Measurements from ENCODE around the gene MADCAM1.

DNA sequence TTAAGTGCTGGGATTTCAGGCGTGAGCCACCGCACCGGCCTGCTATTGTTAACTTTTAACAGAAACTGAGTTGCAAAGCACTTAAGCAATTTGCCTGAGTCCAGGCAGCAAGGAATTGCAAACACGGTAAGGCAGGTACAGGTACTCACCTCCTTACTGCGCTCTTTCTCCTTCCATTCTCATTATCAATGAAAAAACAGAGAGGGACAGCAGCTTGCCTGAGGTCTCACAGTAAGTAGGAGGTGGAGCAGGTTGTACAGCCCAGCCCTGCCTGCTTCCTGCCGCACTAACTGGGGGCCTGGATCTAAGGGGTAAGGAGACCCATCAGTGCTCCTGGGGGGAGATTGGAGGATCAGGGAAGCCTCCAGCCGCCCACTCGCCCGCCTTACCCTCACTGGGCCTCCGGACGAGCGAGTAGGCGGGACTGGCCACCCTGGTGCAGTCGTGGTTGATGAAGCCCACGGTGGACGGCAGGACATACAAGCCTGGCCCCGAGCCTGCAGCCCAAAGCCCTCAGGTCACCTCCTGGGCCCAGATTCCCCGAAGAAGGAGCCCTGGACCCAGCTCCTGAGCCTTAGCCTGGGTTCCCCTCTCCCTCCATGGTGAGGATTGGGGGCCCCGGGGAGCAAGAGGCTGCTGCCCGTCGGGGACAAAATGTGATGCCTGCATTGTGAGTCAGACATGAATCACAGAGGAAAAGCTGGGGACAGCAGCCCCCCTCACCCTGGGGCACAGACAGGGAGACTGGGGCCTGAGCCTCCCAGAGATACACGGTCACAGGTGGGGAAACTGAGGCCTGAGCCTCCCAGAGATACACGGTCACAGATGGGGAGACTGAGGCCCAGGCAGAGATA, 24.1 kb upstream of the MADCAM1 start:
- TF ChIP-seq, protein P1, sequence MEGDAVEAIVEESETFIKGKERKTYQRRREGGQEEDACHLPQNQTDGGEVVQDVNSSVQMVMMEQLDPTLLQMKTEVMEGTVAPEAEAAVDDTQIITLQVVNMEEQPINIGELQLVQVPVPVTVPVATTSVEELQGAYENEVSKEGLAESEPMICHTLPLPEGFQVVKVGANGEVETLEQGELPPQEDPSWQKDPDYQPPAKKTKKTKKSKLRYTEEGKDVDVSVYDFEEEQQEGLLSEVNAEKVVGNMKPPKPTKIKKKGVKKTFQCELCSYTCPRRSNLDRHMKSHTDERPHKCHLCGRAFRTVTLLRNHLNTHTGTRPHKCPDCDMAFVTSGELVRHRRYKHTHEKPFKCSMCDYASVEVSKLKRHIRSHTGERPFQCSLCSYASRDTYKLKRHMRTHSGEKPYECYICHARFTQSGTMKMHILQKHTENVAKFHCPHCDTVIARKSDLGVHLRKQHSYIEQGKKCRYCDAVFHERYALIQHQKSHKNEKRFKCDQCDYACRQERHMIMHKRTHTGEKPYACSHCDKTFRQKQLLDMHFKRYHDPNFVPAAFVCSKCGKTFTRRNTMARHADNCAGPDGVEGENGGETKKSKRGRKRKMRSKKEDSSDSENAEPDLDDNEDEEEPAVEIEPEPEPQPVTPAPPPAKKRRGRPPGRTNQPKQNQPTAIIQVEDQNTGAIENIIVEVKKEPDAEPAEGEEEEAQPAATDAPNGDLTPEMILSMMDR (conservative IDR thresholded peaks at IDR 0.05; ENCODE audit: low read length): no peak
- TF ChIP-seq EZH2phosphoT487 (IDR thresholded peaks at IDR 0.05; ENCODE audit: borderline replicate concordance, low read depth, low read length): no peak

Measured in OCI-LY7 (cell line).